Measurements from ENCODE around the gene LAMB1.

LAMB1 gene

GRCh38 chr7:107879400-107880035 lies 123.4 kb downstream of the LAMB1 start:
- TF ChIP-seq CTCF (conservative IDR thresholded peaks at IDR 0.05; ENCODE audit: low read depth, low read length), result peak; percentile 89
- no peak overlapping the region for H3K4me3 ChIP-seq (ENCODE audit: low read depth, low read length)
- DNase-seq (ENCODE audit: low read depth), result peak; percentile 81

GRCh38 chr7:107878636-107879035 lies 124.3 kb downstream of the LAMB1 start:
- no peak for TF ChIP-seq CTCF (conservative IDR thresholded peaks at IDR 0.05; ENCODE audit: low read depth, low read length)
- no peak overlapping the region for H3K4me3 ChIP-seq (ENCODE audit: low read depth, low read length)
- DNase-seq (ENCODE audit: low read depth), result no peak

GRCh38 chr7:107877731-107878382 lies 125.1 kb downstream of the LAMB1 start:
- H3K4me3 ChIP-seq (ENCODE audit: low read depth, low read length), result no peak overlapping the region
- no peak for DNase-seq (ENCODE audit: low read depth)
- no peak for TF ChIP-seq CTCF (conservative IDR thresholded peaks at IDR 0.05; ENCODE audit: low read depth, low read length)

- no peak for DNase-seq (ENCODE audit: low read depth)
- H3K4me3 ChIP-seq (ENCODE audit: low read depth, low read length), result no peak overlapping the region
- no peak for TF ChIP-seq CTCF (conservative IDR thresholded peaks at IDR 0.05; ENCODE audit: low read depth, low read length)
Measured at GRCh38 chr7:107876916-107877315, 126.0 kb downstream of the LAMB1 start.

GRCh38 chr7:107874605-107875446 lies 128.1 kb downstream of the LAMB1 start:
- DNase-seq (ENCODE audit: low read depth), result peak; percentile 87
- peak; percentile 73 for TF ChIP-seq CTCF (conservative IDR thresholded peaks at IDR 0.05; ENCODE audit: low read depth, low read length)
- H3K4me3 ChIP-seq (ENCODE audit: low read depth, low read length), result no peak overlapping the region

GRCh38 chr7:107874111-107874510 lies 128.8 kb downstream of the LAMB1 start:
- no peak overlapping the region for H3K4me3 ChIP-seq (ENCODE audit: low read depth, low read length)
- no peak for TF ChIP-seq CTCF (conservative IDR thresholded peaks at IDR 0.05; ENCODE audit: low read depth, low read length)
- DNase-seq (ENCODE audit: low read depth), result no peak

Data from choroid plexus epithelial cell (primary cell).